ENCODE results near the gene SLIT3. TPM values are rescaled to one million over a fixed set of nuclear protein-coding genes. Genes with fewer than 3 reads are reported as not detected.

SLIT3 gene
- total and polyA plus RNA-seq, 8 donors = 1.2 to 24.5 (median 8.6) TPM

DNA sequence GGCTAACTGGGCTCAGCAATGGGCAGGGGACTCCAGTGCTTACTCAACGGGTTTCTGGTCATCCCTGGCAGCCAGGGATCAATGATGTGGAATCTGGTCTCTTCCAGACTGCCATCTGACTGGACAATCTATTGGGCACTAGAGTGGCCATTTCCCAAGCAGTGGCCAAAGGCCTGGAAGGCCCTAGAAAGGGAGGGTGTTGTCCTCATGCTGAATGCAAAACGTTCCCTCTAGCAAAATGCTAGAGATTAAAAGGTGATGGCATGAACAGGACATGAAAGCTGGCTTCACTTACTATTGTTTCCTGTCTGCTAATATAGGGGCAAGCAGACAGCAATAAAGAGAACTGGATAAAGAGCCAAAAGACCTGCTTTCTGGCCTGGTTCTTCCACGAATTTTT, 467.6 kb downstream of the SLIT3 start:
- Histone ChIP-seq H3K9me3 (no peaks in the 10 kb centered on the region), H3K36me3 (no peaks in the 10 kb centered on the region), H3K27me3 (no peaks in the 10 kb centered on the region), H3K4me1 (no peaks in the 10 kb centered on the region), H3K27ac (no peak overlapping the region), H3K4me3 (no peak overlapping the region)
- TF ChIP-seq POLR2A (IDR thresholded peaks at IDR 0.05) (no peak), EP300 (IDR thresholded peaks at IDR 0.05) (no peak), POLR2AphosphoS5 (IDR thresholded peaks at IDR 0.05) (no peak)
- TF ChIP-seq, protein P1, sequence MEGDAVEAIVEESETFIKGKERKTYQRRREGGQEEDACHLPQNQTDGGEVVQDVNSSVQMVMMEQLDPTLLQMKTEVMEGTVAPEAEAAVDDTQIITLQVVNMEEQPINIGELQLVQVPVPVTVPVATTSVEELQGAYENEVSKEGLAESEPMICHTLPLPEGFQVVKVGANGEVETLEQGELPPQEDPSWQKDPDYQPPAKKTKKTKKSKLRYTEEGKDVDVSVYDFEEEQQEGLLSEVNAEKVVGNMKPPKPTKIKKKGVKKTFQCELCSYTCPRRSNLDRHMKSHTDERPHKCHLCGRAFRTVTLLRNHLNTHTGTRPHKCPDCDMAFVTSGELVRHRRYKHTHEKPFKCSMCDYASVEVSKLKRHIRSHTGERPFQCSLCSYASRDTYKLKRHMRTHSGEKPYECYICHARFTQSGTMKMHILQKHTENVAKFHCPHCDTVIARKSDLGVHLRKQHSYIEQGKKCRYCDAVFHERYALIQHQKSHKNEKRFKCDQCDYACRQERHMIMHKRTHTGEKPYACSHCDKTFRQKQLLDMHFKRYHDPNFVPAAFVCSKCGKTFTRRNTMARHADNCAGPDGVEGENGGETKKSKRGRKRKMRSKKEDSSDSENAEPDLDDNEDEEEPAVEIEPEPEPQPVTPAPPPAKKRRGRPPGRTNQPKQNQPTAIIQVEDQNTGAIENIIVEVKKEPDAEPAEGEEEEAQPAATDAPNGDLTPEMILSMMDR (IDR thresholded peaks at IDR 0.05) = no peak
- intact Hi-C loops (cut with DNase I; ENCODE audit: low total_unique reads) = no loop called here
- WGBS, 5 donors = 31 to 45% (median 44%) methylated on average over 3 of the region's 3 CpGs
- DNase-seq = no peak

DNA sequence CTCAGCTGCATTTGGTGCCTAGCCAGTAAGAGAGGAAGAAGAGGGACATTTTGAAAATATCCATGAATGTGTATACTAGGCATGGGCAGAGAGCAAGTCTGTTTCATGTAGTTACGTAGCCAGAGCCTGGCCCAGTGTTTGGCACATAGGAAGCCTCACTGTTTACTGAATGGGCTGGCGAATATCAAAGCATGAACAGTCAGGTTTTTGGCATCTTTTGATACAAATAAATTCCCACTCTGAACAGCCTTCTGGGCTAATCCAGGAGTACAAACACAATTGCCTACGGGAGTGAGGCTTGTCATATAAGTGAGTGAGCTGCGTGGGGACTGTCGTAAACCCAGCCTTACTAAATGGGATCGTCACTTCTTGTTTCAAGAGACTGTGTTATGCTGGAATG, 468.6 kb downstream of the SLIT3 start:
- Histone ChIP-seq H3K36me3 (no peaks in the 10 kb centered on the region), H3K27me3 (no peaks in the 10 kb centered on the region), H3K4me3 (no peak overlapping the region), H3K4me1 (no peaks in the 10 kb centered on the region), H3K9me3 (no peaks in the 10 kb centered on the region), H3K27ac (no peak overlapping the region)
- intact Hi-C loops (cut with DNase I; ENCODE audit: low total_unique reads) = no loop called here
- no peak for TF ChIP-seq EP300 (IDR thresholded peaks at IDR 0.05)
- TF ChIP-seq, protein P1 (IDR thresholded peaks at IDR 0.05) = no peak
- TF ChIP-seq POLR2AphosphoS5 (IDR thresholded peaks at IDR 0.05) = no peak
- no peak for TF ChIP-seq POLR2A (IDR thresholded peaks at IDR 0.05)
- WGBS, 5 donors = 75 to 91% (median 90%) methylated on average over 6 of the region's 6 CpGs
- DNase-seq = no peak

DNA sequence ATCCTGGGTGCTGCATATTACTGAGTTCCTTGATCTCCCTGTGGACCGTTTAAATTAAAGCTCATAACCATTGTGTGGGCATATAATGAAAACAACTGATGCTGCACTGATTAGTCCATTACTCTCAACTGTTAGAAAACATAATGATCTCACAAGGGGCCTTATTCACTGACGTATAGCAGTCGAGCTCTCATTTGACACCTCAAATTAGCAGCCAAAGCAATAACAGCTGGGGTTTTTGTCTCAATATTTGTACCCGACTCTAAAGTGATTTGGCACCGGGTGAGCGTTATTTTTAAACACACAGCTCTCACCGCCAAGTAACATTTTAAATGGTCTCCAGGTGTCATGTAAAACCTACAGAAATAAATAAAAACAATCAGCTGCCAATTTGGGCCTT, 469.6 kb downstream of the SLIT3 start:
- Histone ChIP-seq H3K9me3 (no peaks in the 10 kb centered on the region), H3K4me1 (no peaks in the 10 kb centered on the region), H3K27ac (no peak overlapping the region), H3K4me3 (no peak overlapping the region), H3K36me3 (no peaks in the 10 kb centered on the region), H3K27me3 (no peaks in the 10 kb centered on the region)
- intact Hi-C loops (cut with DNase I; ENCODE audit: low total_unique reads) = no loop called here
- DNase-seq = peak in 1 of 2 donors; percentile 31
- no peak for TF ChIP-seq POLR2AphosphoS5 (IDR thresholded peaks at IDR 0.05)
- TF ChIP-seq, protein P1 (IDR thresholded peaks at IDR 0.05) = no peak
- TF ChIP-seq POLR2A (IDR thresholded peaks at IDR 0.05) = no peak
- TF ChIP-seq EP300 (IDR thresholded peaks at IDR 0.05) = no peak
- 68 to 79% (median 74%) methylated on average over 7 of the region's 7 CpGs for WGBS, 5 donors

DNA sequence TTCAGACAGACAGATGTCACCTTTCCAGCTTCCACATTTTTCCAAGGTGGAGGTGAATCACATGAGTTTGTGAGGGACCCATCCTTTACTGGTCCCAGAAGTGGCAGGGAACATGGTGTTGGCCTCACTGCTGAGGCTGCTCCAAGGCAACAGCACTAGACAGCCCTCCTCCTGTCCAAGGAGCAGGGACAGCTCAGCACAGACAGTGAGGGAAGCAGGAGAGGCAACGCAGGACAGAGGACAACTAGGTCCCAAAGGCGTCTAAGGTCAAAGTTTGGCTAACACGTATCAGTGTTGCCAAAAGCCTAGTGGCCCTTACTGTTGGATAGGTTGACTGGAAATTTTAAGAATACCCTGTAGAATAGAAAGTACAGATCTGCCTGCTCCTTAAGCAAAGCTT, 470.1 kb downstream of the SLIT3 start:
- TF ChIP-seq EP300 (IDR thresholded peaks at IDR 0.05) = no peak
- no peak for TF ChIP-seq POLR2A (IDR thresholded peaks at IDR 0.05)
- TF ChIP-seq, protein P1 (IDR thresholded peaks at IDR 0.05) = no peak
- no peak for TF ChIP-seq POLR2AphosphoS5 (IDR thresholded peaks at IDR 0.05)
- Histone ChIP-seq H3K27ac (no peak overlapping the region), H3K36me3 (no peaks in the 10 kb centered on the region), H3K9me3 (no peaks in the 10 kb centered on the region), H3K27me3 (no peaks in the 10 kb centered on the region), H3K4me1 (peaks cover 0 to 3% (median 0%) of the 10 kb centered on the region in 4 donors), H3K4me3 (no peak overlapping the region)
- no peak for DNase-seq
- WGBS, 5 donors = 67 to 92% (median 70%) methylated on average over 3 of the region's 3 CpGs
- intact Hi-C loops (cut with DNase I; ENCODE audit: low total_unique reads) = no loop called here

Data from stomach (tissue), 9 donors.